Activated T-helper 2 cell treated with anti-CD3 and anti-CD28 coated beads, Interferon-gamma antibody, Interleukin-2, Interleukin-4, amounts not matched to agents 10 μg/mL and 5 μg/mL and 100 μg/mL, durations not matched to agents 14 hours and 24 hours and 36 hours (primary cell): ENCODE data around the gene MT1H. TPM values are rescaled to one million over a fixed set of nuclear protein-coding genes. Genes with fewer than 3 reads are reported as not detected.
"Not testable (repeated sequence)": the region's sequence is repeated elsewhere in the genome, so short reads cannot be mapped to it uniquely, and the experiment has no call there.

ENCODE experiments used
- DNase-seq: peaks from one replicate; pipeline ENCODE4 v3.0.0; 2021; ENCODE audit warnings: low spot score
- H3K27ac Mint-ChIP-seq: one replicate; pipeline ENCODE4 v1.8.0; 2021; ENCODE audit warnings: mixed read lengths
- H3K27me3 Mint-ChIP-seq: one replicate; pipeline ENCODE4 v1.8.0; 2021; ENCODE audit warnings: low read depth, mixed read lengths
- H3K36me3 Mint-ChIP-seq: one replicate; pipeline ENCODE4 v1.8.0; 2021; ENCODE audit warnings: low read depth, mixed read lengths
- H3K4me1 Mint-ChIP-seq: one replicate; pipeline ENCODE4 v1.8.0; 2021; ENCODE audit warnings: low read depth, mixed read lengths
- H3K4me3 Mint-ChIP-seq: one replicate; pipeline ENCODE4 v1.8.0; 2021; ENCODE audit warnings: low read depth, mild to moderate bottlenecking, moderate library complexity, mixed read lengths
- H3K9me3 Mint-ChIP-seq: one replicate; pipeline ENCODE4 v1.8.0; 2021; ENCODE audit warnings: mixed read lengths
- intact Hi-C: fragments of 100-400 bp; cut with micrococcal nuclease; formaldehyde crosslinking; loops from one replicate; pipeline ENCODE4 v1.15.1; 2023
- total RNA-seq: library from RNA; stranded (reverse); gene quantifications from 2 replicates; pipeline ENCODE4 v1.2.3, GENCODE V29; 2022

Gene MT1H
- total RNA-seq, 1 donor from 2014 or later, result not detected

GRCh38 chr16:56709443-56710040 is 39.9 kb downstream of the MT1H start:
- Mint-ChIP-seq H3K27me3 (peaks cover 1% of the 10 kb centered on the region), H3K36me3 (no peaks in the 10 kb centered on the region), H3K4me1 (peaks cover 21% of the 10 kb centered on the region), H3K27ac (no peak overlapping the region), H3K4me3 (no peak overlapping the region), H3K9me3 (no peaks in the 10 kb centered on the region)
- DNase-seq, result no peak
- intact Hi-C loops, result no loop called here

GRCh38 chr16:56710181-56710737 is 40.6 kb downstream of the MT1H start:
- peaks cover 1% of the 10 kb centered on the region for H3K27me3 Mint-ChIP-seq
- no peak overlapping the region for H3K4me3 Mint-ChIP-seq
- no peaks in the 10 kb centered on the region for H3K36me3 Mint-ChIP-seq
- no peak for DNase-seq
- H3K27ac Mint-ChIP-seq, result no peak overlapping the region
- intact Hi-C loops, result no loop called here
- H3K4me1 Mint-ChIP-seq, result peaks cover 21% of the 10 kb centered on the region
- H3K9me3 Mint-ChIP-seq, result no peaks in the 10 kb centered on the region

GRCh38 chr16:56711862-56712261 is 42.2 kb downstream of the MT1H start:
- Mint-ChIP-seq H3K4me1 (peaks cover 17% of the 10 kb centered on the region), H3K27me3 (peaks cover 1% of the 10 kb centered on the region)

GRCh38 chr16:56713794-56714193 is 44.2 kb downstream of the MT1H start:
- Mint-ChIP-seq H3K9me3 (no peaks in the 10 kb centered on the region), H3K36me3 (no peaks in the 10 kb centered on the region), H3K27me3 (peaks cover 5% of the 10 kb centered on the region), H3K4me1 (peaks cover 10% of the 10 kb centered on the region), H3K4me3 (no peak overlapping the region), H3K27ac (no peak overlapping the region)
- DNase-seq, result no peak
- intact Hi-C loops, result no loop called here

More at GRCh38 chr16:56711862-56712261, 42.2 kb downstream of the MT1H start:
- no peak for DNase-seq
- intact Hi-C loops, result no loop called here
- no peak overlapping the region for H3K4me3 Mint-ChIP-seq
- H3K9me3 Mint-ChIP-seq, result no peaks in the 10 kb centered on the region
- no peaks in the 10 kb centered on the region for H3K36me3 Mint-ChIP-seq
- H3K27ac Mint-ChIP-seq, result no peak overlapping the region

GRCh38 chr16:56715126-56715525 is 45.5 kb downstream of the MT1H start:
- Mint-ChIP-seq H3K27ac (no peak overlapping the region), H3K27me3 (peaks cover 6% of the 10 kb centered on the region), H3K9me3 (no peaks in the 10 kb centered on the region), H3K4me1 (no peaks in the 10 kb centered on the region), H3K36me3 (no peaks in the 10 kb centered on the region), H3K4me3 (no peak overlapping the region)
- intact Hi-C loops, result no loop called here
- DNase-seq, result no peak

- H3K4me1 Mint-ChIP-seq, result no peaks in the 10 kb centered on the region
- intact Hi-C loops, result no loop called here
Measured at GRCh38 chr16:56716761-56717160, 47.1 kb downstream of the MT1H start.

GRCh38 chr16:56717532-56717931 is 47.9 kb downstream of the MT1H start:
- H3K4me3 Mint-ChIP-seq, DNase-seq, H3K36me3 Mint-ChIP-seq, H3K27ac Mint-ChIP-seq, H3K4me1 Mint-ChIP-seq, intact Hi-C loops, H3K9me3 Mint-ChIP-seq: not testable (repeated sequence)
- H3K27me3 Mint-ChIP-seq, result peaks cover 12% of the 10 kb centered on the region

More at GRCh38 chr16:56716761-56717160, 47.1 kb downstream of the MT1H start:
- no peak overlapping the region for H3K4me3 Mint-ChIP-seq
- no peaks in the 10 kb centered on the region for H3K9me3 Mint-ChIP-seq
- H3K36me3 Mint-ChIP-seq, result no peaks in the 10 kb centered on the region
- peaks cover 10% of the 10 kb centered on the region for H3K27me3 Mint-ChIP-seq
- no peak for DNase-seq
- no peak overlapping the region for H3K27ac Mint-ChIP-seq

Other genes starting within 250 kb of the MT1H start
- 58.8 and 59.8 TPM in 2 replicates for gene AMFR, start 244.3 kb upstream of the MT1H start, total RNA-seq
- gene NUDT21, start 218.5 kb upstream of the MT1H start, total RNA-seq, result 307 and 313 TPM in 2 replicates
- 78.0 and 79.7 TPM in 2 replicates for gene OGFOD1, start 218.3 kb upstream of the MT1H start, total RNA-seq
- 11.3 and 18.0 TPM in 2 replicates for gene BBS2, start 149.8 kb upstream of the MT1H start, total RNA-seq
- not detected in 2 replicates for gene MT4, start 104.7 kb upstream of the MT1H start, total RNA-seq
- gene MT3, start 80.3 kb upstream of the MT1H start, total RNA-seq, result 7.5 and 7.9 TPM in 2 replicates
- gene MT2A, start 61.2 kb upstream of the MT1H start, total RNA-seq, result 827 and 878 TPM in 2 replicates
- 181 and 184 TPM in 2 replicates for gene MT1E, start 44.0 kb upstream of the MT1H start, total RNA-seq
- not detected in 2 replicates for gene MT1M, start 37.2 kb upstream of the MT1H start, total RNA-seq
- 7.6 and 8.3 TPM in 2 replicates for gene MT1A, start 31.1 kb upstream of the MT1H start, total RNA-seq
- gene MT1B, start 17.9 kb upstream of the MT1H start, total RNA-seq, result not detected in 2 replicates
- 6.4 and 8.0 TPM in 2 replicates for gene MT1F, start 11.9 kb upstream of the MT1H start, total RNA-seq
- 21.1 and 24.5 TPM in 2 replicates for gene MT1G, start 1.7 kb upstream of the MT1H start, total RNA-seq
- 58.2 and 62.3 TPM in 2 replicates for gene MT1X, start 12.7 kb downstream of the MT1H start, total RNA-seq
- gene NUP93, start 60.3 kb downstream of the MT1H start, total RNA-seq, result 145 and 149 TPM in 2 replicates
- gene SLC12A3, start 195.4 kb downstream of the MT1H start, total RNA-seq, result not detected in 2 replicates